DMS114 treated with DMSO at 0.1 percent for 48 hours (cell line): Measurements from ENCODE around the gene GJB2.

Experiments used
- DNase-seq: peaks from one replicate; lab custom pipeline; 2025; ENCODE audit not compliant: unreplicated experiment; lab: John Stamatoyannopoulos, UW

Gene GJB2

DNA sequence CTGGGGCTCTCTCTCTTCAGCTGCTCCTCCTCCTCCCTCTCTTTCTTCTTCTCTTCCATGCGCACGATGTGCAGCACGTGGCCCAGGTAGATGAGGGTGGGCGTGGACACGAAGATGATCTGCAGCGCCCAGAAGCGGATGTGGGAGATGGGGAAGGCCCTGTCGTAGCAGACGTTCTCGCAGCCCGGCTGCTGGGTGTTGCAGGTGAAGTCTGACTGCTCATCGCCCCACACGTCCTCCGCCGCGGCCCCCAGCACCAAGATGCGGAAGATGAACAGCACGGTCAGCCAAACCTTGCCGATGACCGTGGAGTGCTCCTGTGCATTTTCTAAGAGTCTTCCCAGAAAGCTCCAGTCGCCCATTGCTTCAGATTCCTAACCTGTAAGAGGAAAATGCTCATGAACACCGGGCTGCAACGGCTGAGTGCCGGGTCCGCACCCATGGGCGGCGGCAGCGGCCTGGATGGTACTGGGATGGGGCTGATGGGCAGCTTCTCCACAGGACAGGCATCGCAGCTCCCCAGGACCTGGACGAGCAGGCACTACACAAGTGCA lies 49.7 kb downstream of the GJB2 start:
- no peak for DNase-seq

- no peak for DNase-seq
These were observed 50.5 kb downstream of the GJB2 start for GRCh38 chr13:20142023-20142926.

GRCh38 chr13:20141238-20142022 lies 51.3 kb downstream of the GJB2 start:
- DNase-seq = no peak

- DNase-seq = no peak
These were observed 52.3 kb downstream of the GJB2 start for GRCh38 chr13:20140487-20140886.

GRCh38 chr13:20137875-20138274 lies 54.9 kb downstream of the GJB2 start:
- DNase-seq = no peak
